ENCODE results near the gene PLA2G4E.

PLA2G4E gene

DNA sequence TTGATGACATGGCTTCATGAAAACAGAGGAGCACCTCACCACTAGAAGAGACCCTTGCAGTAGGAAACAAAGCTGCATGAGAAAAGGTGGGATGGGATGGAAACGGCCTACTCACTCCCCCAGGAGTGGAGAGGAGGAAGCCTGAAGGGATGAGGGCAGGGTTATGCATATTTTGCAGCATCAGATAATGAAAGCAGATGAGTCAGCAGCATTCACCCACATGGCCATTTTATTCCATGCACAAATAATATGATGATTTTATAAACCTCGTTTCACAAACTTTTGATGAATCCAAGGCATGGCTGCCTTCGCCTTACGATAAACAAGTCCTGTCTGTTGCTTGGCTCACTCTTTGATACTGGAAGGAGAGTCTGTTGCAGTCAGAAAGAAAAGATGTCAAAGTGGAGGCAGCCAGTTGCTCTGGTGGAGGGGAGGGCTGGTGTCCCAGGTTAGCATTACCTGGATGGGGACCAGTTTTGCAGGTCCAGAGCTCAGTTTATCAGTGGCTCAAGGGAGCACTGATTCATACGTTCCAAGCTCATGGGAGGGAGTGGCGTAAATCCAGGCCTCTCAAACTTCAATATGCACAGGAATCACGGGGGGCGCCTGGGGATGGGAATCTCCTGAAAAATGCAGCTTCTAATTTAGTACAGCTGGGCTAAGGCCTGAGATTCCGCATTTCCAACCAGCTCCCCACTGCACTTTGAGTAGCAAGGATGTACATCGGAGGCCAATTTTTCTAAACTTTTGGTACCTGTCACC, 39.3 kb downstream of the PLA2G4E start:
- H3K36me3 ChIP-seq (ENCODE audit: control insufficient read depth, insufficient read depth, low read length), result no peaks in the 10 kb centered on the region
- no peaks in the 10 kb centered on the region for H3K9me3 ChIP-seq (ENCODE audit: control insufficient read depth, insufficient read depth, low read depth, low read length)
- H3K27me3 ChIP-seq (ENCODE audit: control insufficient read depth, insufficient read depth, low read length), result no peaks in the 10 kb centered on the region
- no peak overlapping the region for H3K27ac ChIP-seq (ENCODE audit: low read depth, low read length)
- H3K9ac ChIP-seq (ENCODE audit: low read length), result no peak overlapping the region
- no peak overlapping the region for H3K4me3 ChIP-seq (ENCODE audit: low read depth, low read length)
- peaks cover 3% of the 10 kb centered on the region; the same call in 1 of the 2 replicates for H3K4me1 ChIP-seq (ENCODE audit: control insufficient read depth, insufficient read depth, low read length)

DNA sequence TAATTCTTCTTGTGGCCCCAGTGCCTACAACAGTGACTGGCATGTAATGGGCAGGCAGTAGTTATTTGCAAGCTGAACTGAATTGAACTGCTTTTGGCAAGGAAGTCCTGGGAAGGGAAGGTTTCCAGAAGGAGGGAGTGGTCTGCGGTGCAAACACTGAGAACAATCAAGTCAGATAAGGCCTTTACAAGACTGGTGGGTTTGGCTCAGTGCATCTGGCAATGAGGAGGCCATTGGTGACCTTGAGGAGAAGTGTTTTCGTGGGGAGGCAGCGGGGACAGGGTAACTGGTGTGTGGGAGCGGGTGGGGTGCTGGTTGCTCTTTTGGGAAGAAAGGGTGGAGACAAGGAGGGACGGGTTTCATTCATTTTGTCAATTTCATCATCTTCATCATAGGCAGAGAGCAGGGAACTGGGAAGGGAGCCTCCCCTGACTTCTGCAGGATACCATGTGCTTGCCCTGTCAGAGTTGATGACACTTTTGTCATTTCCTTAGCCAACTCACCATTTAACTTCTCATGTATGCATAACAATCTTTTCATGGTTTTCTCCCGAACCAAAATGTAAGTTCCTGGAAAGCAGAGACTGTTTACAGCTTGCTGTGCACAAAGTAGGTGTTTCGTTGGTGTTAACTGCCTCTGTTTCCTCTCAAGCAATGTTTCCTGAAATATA, 40.1 kb downstream of the PLA2G4E start:
- Histone ChIP-seq H3K4me3 (ENCODE audit: low read depth, low read length) (no peak overlapping the region), H3K27me3 (ENCODE audit: control insufficient read depth, insufficient read depth, low read length) (no peaks in the 10 kb centered on the region), H3K9me3 (ENCODE audit: control insufficient read depth, insufficient read depth, low read depth, low read length) (no peaks in the 10 kb centered on the region), H3K36me3 (ENCODE audit: control insufficient read depth, insufficient read depth, low read length) (no peaks in the 10 kb centered on the region), H3K9ac (ENCODE audit: low read length) (no peak overlapping the region), H3K4me1 (ENCODE audit: control insufficient read depth, insufficient read depth, low read length) (peaks cover 3% of the 10 kb centered on the region; the same call in 1 of the 2 replicates), H3K27ac (ENCODE audit: low read depth, low read length) (no peak overlapping the region)

DNA sequence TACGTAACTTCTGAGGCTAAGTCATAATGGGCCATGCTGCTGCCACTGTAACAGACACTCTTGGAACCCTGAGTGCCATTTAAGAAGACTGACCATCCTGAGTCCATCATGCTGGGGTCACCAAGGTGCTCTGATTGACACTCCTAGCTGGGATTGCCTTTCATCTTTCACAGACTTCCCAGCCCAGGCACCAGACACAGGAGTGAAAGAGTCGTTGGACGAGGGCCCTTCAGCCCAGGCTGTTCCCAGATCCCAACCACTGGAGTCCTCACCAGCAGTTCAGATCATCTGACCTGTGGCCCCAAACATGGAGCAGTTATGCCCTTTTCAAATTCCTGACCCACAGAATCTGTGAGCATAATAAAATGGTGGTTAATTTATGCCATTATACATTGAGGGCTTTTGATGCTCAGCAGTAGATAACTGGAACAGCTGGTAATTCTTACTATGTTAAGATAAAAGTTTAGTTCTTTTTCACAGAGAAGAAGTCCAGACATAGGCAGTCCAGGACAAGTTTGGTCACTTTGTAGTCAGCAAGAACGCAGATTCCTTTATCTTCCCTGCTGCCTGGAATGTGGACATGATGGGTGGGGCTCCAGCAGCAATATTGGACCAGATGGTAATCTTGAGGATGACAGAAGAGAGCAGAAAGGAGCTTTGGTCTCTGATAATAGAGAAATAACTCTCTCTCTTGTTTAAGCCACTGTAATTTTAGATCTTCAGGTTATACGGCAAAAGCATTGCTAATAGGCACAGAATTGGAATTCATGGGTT, 41.2 kb downstream of the PLA2G4E start:
- Histone ChIP-seq H3K27ac (ENCODE audit: low read depth, low read length) (no peak overlapping the region), H3K4me1 (ENCODE audit: control insufficient read depth, insufficient read depth, low read length) (peaks cover 3% of the 10 kb centered on the region; the same call in 1 of the 2 replicates), H3K27me3 (ENCODE audit: control insufficient read depth, insufficient read depth, low read length) (no peaks in the 10 kb centered on the region), H3K9ac (ENCODE audit: low read length) (no peak overlapping the region), H3K4me3 (ENCODE audit: low read depth, low read length) (no peak overlapping the region), H3K36me3 (ENCODE audit: control insufficient read depth, insufficient read depth, low read length) (no peaks in the 10 kb centered on the region), H3K9me3 (ENCODE audit: control insufficient read depth, insufficient read depth, low read depth, low read length) (no peaks in the 10 kb centered on the region)

DNA sequence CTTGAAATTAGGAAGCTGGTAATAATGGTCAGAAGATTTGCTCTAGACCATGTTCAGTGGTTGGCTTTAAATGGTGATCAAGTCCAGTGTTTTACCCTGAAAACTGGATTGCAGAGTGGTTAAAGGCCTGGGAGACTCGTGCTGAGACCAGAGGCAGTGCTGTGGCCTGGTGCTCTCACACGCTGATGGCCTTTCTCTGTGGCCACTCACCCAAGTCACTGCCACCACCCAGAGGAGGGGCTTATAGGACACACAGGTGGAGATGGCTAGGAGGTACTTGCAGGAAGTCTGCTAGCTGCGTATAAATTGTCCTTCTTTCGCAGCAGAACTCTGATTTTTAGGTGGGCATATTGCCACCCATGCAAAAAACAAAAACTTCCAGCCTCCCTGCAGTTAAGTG, 42.3 kb downstream of the PLA2G4E start:
- H3K27me3 ChIP-seq (ENCODE audit: control insufficient read depth, insufficient read depth, low read length), result no peaks in the 10 kb centered on the region
- peaks cover 3% of the 10 kb centered on the region; the same call in 1 of the 2 replicates for H3K4me1 ChIP-seq (ENCODE audit: control insufficient read depth, insufficient read depth, low read length)
- no peaks in the 10 kb centered on the region for H3K36me3 ChIP-seq (ENCODE audit: control insufficient read depth, insufficient read depth, low read length)
- no peaks in the 10 kb centered on the region for H3K9me3 ChIP-seq (ENCODE audit: control insufficient read depth, insufficient read depth, low read depth, low read length)
- H3K9ac ChIP-seq (ENCODE audit: low read length), result no peak overlapping the region
- no peak overlapping the region for H3K4me3 ChIP-seq (ENCODE audit: low read depth, low read length)
- no peak overlapping the region for H3K27ac ChIP-seq (ENCODE audit: low read depth, low read length)

DNA sequence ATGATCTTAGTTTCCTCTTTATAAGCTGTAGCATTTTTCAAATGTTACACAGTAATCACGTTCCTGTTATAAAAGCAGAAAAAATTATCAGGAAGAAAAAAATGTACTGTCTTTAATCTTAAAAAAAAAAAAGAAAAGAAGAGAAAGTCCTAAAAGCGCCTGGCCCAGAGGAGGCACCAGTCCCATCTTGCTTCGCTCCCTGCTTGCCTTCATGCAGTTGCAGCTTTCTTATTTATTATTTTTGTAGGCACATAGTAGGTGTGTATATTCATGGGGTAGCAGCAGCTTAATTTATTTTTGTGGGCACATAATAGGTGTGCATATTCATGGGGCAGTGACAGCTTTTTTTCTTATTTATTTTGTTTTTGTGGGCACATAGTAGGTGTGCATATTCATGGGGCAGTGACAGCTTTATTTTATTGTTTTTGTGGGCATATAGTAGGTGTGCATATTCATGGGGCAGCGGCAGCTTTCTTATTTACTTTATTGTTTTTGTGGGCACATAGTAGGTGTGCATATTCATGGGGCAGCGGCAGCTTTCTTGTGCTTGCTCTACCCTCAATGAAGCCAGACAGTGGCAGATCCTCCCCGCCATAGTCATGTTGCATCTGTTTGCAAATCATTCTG, 43.0 kb downstream of the PLA2G4E start:
- Histone ChIP-seq H3K9me3 (ENCODE audit: control insufficient read depth, insufficient read depth, low read depth, low read length) (no peaks in the 10 kb centered on the region), H3K4me1 (ENCODE audit: control insufficient read depth, insufficient read depth, low read length) (peaks cover 3% of the 10 kb centered on the region; the same call in 1 of the 2 replicates), H3K27ac (ENCODE audit: low read depth, low read length) (no peak overlapping the region), H3K36me3 (ENCODE audit: control insufficient read depth, insufficient read depth, low read length) (no peaks in the 10 kb centered on the region), H3K27me3 (ENCODE audit: control insufficient read depth, insufficient read depth, low read length) (no peaks in the 10 kb centered on the region), H3K4me3 (ENCODE audit: low read depth, low read length) (no peak overlapping the region), H3K9ac (ENCODE audit: low read length) (no peak overlapping the region)

DNA sequence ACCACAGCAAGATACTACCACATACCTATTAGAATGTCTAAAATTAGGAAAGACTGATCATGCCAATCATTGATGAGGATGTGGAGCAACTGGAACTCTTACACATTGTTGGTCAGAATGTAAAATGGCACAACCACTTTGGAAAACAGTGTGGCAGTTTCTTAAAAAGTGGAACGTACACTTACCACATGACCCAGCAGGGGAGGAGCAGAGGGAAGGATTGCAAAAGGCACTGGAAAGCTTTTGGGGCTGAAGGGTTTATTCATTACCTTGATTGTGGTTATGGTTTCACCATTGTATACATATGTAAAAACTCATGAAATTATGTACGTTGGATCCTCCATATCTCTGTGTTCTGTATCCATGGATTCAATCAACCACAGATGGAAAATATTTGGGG, 45.2 kb downstream of the PLA2G4E start:
- Histone ChIP-seq H3K9me3 (ENCODE audit: control insufficient read depth, insufficient read depth, low read depth, low read length) (no peaks in the 10 kb centered on the region), H3K4me1 (ENCODE audit: control insufficient read depth, insufficient read depth, low read length) (peaks cover 7% of the 10 kb centered on the region; the same call in 1 of the 2 replicates), H3K36me3 (ENCODE audit: control insufficient read depth, insufficient read depth, low read length) (no peaks in the 10 kb centered on the region), H3K9ac (ENCODE audit: low read length) (no peak overlapping the region), H3K4me3 (ENCODE audit: low read depth, low read length) (no peak overlapping the region), H3K27me3 (ENCODE audit: control insufficient read depth, insufficient read depth, low read length) (no peaks in the 10 kb centered on the region), H3K27ac (ENCODE audit: low read depth, low read length) (no peak overlapping the region)

DNA sequence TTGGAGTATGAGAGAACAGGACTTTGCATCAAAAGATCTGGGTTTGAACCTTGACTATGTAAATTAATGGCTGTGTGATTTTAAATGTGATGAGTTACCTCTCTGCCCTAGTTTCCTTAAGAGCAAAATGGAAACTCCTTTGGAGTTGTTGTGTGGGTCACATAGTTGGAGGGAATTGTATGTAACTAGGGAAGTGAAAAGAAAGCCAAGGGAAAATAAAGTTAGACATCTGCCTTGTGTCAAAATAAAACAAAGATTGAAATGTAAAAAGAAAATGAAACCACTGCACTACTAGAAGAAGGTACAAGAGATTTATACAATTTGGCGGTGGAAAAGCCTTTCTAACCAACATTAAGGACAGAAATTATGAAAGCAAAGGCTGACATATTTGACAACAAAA, 46.8 kb downstream of the PLA2G4E start:
- Histone ChIP-seq H3K4me1 (ENCODE audit: control insufficient read depth, insufficient read depth, low read length) (peaks cover 18% of the 10 kb centered on the region), H3K4me3 (ENCODE audit: low read depth, low read length) (no peak overlapping the region), H3K36me3 (ENCODE audit: control insufficient read depth, insufficient read depth, low read length) (no peaks in the 10 kb centered on the region), H3K9me3 (ENCODE audit: control insufficient read depth, insufficient read depth, low read depth, low read length) (no peaks in the 10 kb centered on the region), H3K27ac (ENCODE audit: low read depth, low read length) (no peak overlapping the region), H3K9ac (ENCODE audit: low read length) (no peak overlapping the region), H3K27me3 (ENCODE audit: control insufficient read depth, insufficient read depth, low read length) (no peaks in the 10 kb centered on the region)

DNA sequence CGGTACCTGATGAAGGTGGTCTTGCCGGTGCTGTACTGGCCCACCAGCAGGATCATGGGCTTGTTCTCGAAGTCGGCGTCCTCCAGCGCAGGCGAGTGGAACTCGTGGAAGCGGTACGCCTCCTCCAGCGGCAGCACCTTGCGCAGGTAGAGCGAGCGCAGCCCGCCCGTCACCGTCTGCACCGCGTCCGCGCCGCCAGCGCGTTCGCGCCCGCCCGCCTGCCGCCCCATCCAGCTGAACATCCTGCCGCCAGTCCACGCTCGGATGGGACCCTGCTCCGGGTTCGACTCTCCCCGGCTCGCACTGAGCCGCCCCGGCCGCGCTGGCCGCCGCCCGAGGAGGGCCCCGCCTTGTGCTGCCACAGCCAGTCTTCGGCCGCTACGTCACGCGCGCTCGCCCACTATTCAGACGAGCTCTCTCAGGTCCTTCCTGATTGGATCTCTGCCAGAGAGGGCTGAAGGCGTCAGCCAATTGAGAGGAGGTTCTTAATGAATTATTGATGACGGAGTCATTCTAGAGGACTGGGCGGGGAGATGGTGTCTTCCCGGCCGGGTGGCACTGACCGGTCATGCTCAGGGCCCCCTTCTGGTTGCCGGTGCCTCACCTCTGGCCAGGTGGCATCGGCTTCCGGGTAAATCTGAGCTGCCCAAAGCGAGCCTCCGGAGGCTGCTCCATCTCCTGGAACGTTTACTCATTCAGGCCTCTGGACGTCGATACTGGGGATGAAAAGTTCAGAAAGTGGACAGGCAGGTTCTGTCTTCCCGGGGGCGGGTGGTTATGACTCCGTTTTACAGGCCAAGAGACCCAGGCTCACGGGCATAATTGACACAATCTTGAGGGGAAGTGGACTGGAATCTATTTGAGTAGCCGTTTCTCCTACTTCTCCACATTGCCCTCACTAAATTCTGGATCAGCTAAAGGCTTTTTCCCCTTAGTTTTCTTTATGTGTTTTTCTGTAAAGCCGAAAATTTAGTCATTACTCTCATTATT, 48.3 kb downstream of the PLA2G4E start, which contains the start of gene EHD4:
Gene EHD4, minus strand, starts transcription at position 305 of the 990 bp plus-strand sequence. Its CDS starts 63 bp downstream, at position 242.
- H3K36me3 ChIP-seq (ENCODE audit: control insufficient read depth, insufficient read depth, low read length), result no peaks in the 10 kb centered on the region
- H3K27me3 ChIP-seq (ENCODE audit: control insufficient read depth, insufficient read depth, low read length), result no peaks in the 10 kb centered on the region
- no peaks in the 10 kb centered on the region for H3K9me3 ChIP-seq (ENCODE audit: control insufficient read depth, insufficient read depth, low read depth, low read length)
- H3K4me1 ChIP-seq (ENCODE audit: control insufficient read depth, insufficient read depth, low read length), result peaks cover 18% of the 10 kb centered on the region
- peak within 1 kb of the TSS; percentile 96 for H3K9ac ChIP-seq (ENCODE audit: low read length)
- H3K4me3 ChIP-seq (ENCODE audit: low read depth, low read length), result peak within 1 kb of the TSS; percentile 100
- H3K27ac ChIP-seq (ENCODE audit: low read depth, low read length), result peak within 1 kb of the TSS; percentile 81

DNA sequence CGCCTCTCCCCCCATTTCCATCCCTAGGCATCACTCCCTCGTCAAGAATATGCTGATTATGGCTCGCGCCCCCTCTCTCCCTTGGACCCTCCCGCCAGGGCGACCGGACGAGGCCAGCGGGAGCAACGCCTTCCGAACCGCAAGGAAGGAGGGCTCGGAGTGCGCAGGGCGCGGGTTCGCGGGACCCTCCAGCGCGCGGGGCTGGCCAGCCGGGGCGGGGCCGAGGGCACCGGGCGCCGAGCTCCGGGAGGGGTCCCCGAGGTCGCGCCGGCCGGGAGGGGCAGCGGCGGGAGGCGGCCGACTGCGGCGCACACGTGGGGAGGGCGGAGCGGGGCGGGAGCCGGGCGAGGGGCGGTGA, 49.0 kb downstream of the PLA2G4E start:
- H3K4me3 ChIP-seq (ENCODE audit: low read depth, low read length), result peak overlapping the region; percentile 100
- no peaks in the 10 kb centered on the region for H3K9me3 ChIP-seq (ENCODE audit: control insufficient read depth, insufficient read depth, low read depth, low read length)
- H3K36me3 ChIP-seq (ENCODE audit: control insufficient read depth, insufficient read depth, low read length), result no peaks in the 10 kb centered on the region
- H3K27ac ChIP-seq (ENCODE audit: low read depth, low read length), result peak overlapping the region; percentile 81
- peaks cover 18% of the 10 kb centered on the region for H3K4me1 ChIP-seq (ENCODE audit: control insufficient read depth, insufficient read depth, low read length)
- no peaks in the 10 kb centered on the region for H3K27me3 ChIP-seq (ENCODE audit: control insufficient read depth, insufficient read depth, low read length)
- H3K9ac ChIP-seq (ENCODE audit: low read length), result peak overlapping the region; percentile 96

Measured in HUES6 (cell line).